Neural cell (in vitro differentiated cells): ENCODE results near the gene PSMD8. TPM values are rescaled to one million over a fixed set of nuclear protein-coding genes. Genes with fewer than 3 reads are reported as not detected.

ENCODE experiments used
- H2AFZ ChIP-seq: fragments of 200-600, 300-800 bp; sonication (generic), shearing (Covaris generic); 2 replicates; pipeline ENCODE4 v1.6.0; 2014; ENCODE audit warnings: low read depth, mild to moderate bottlenecking, antibody characterized with exemption, low read length, moderate library complexity
- H3F3A ChIP-seq: fragments of 200-600 bp; shearing (Covaris generic); 2 replicates; pipeline ENCODE4 v1.6.1; 2016; ENCODE audit warnings: mild to moderate bottlenecking, moderate library complexity, mixed read lengths, antibody characterized with exemption, low read length; ENCODE audit not compliant: insufficient read depth, poor library complexity, severe bottlenecking
- H3K27ac ChIP-seq: fragments of 200-600, 300-800 bp; sonication (generic), shearing (Covaris generic); 2 replicates; pipeline ENCODE4 v1.5.1; 2014; ENCODE audit warnings: mild to moderate bottlenecking, low read length, moderate library complexity
- H3K27me3 ChIP-seq: fragments of 300-800, 200-600 bp; sonication (generic), shearing (Covaris generic); 2 replicates; pipeline ENCODE4 v1.6.0; 2014; ENCODE audit warnings: mild to moderate bottlenecking, low read depth, low read length, moderate library complexity; ENCODE audit not compliant: insufficient read depth
- H3K36me3 ChIP-seq: fragments of 300-800, 200-600 bp; sonication (generic), shearing (Covaris generic); 2 replicates; pipeline ENCODE4 v1.5.1; 2014; ENCODE audit warnings: mild to moderate bottlenecking, antibody characterized with exemption, low read length, moderate library complexity; ENCODE audit not compliant: insufficient read depth
- H3K4me2 ChIP-seq: fragments of 300-800, 200-600 bp; sonication (generic), shearing (Covaris generic); 2 replicates; pipeline ENCODE4 v1.6.0; 2014; ENCODE audit warnings: mild to moderate bottlenecking, low read length
- H3K4me3 ChIP-seq: fragments of 300-800, 200-600 bp; sonication (generic), shearing (Covaris generic); 2 replicates; pipeline ENCODE4 v1.5.1; 2014; ENCODE audit warnings: mild to moderate bottlenecking, low read length, moderate library complexity
- H3K79me2 ChIP-seq: fragments of 200-600 bp; shearing (Covaris generic); replicated peaks from 2 replicates; pipeline ENCODE4 v1.6.0; 2014; ENCODE audit warnings: mild to moderate bottlenecking, low read length, moderate library complexity; ENCODE audit not compliant: insufficient read depth
- H3K9ac ChIP-seq: fragments of 300-800, 200-600 bp; sonication (generic), shearing (Covaris generic); 2 replicates; pipeline ENCODE4 v1.6.1; 2016; ENCODE audit warnings: mild to moderate bottlenecking, low read length, mixed read lengths
- H3K9me2 ChIP-seq: fragments of 200-600 bp; shearing (Covaris generic); 2 replicates; pipeline ENCODE4 v1.6.1; 2016; ENCODE audit warnings: mild to moderate bottlenecking, low read length, mixed read lengths; ENCODE audit not compliant: insufficient read depth
- H3K9me3 ChIP-seq: fragments of 200-600, 300-800 bp; sonication (generic), shearing (Covaris generic); 2 replicates; pipeline ENCODE4 v1.6.1; 2016; ENCODE audit warnings: mild to moderate bottlenecking, mixed run types, low read length, moderate library complexity, mixed read lengths
- H4K20me1 ChIP-seq: fragments of 200-600 bp; shearing (Covaris generic); 2 replicates; pipeline ENCODE4 v1.6.1; 2016; ENCODE audit warnings: mild to moderate bottlenecking, mixed run types; ENCODE audit not compliant: insufficient read depth
- EP300 ChIP-seq: fragments of 450-650 bp; conservative IDR thresholded peaks from 2 replicates; pipeline ENCODE4 v1.6.1; 2014; ENCODE audit warnings: antibody characterized with exemption, mild to moderate bottlenecking, moderate library complexity; ENCODE audit not compliant: poor library complexity, severe bottlenecking
- EZH2 ChIP-seq: fragments of 200-600, 300-800 bp; shearing (Covaris generic), sonication (generic); IDR thresholded peaks from 2 replicates; pipeline ENCODE4 v1.6.1; 2014; ENCODE audit warnings: antibody characterized with exemption, low read length, borderline replicate concordance, mild to moderate bottlenecking; ENCODE audit not compliant: insufficient read depth, poor library complexity, severe bottlenecking
- MXI1 ChIP-seq: fragments of 450-650 bp; conservative IDR thresholded peaks from 2 replicates; pipeline ENCODE4 v1.6.1; 2014; ENCODE audit warnings: antibody characterized with exemption, mild to moderate bottlenecking; ENCODE audit not compliant: poor library complexity, severe bottlenecking
- POLR2AphosphoS5 ChIP-seq: IDR thresholded peaks from 2 replicates; pipeline ENCODE4 v1.6.1; 2012
- RAD21 ChIP-seq: fragments of 450-650 bp; conservative IDR thresholded peaks from 2 replicates; pipeline ENCODE4 v1.6.1; 2014; ENCODE audit warnings: antibody characterized with exemption, mild to moderate bottlenecking, moderate library complexity
- SMC3 ChIP-seq: fragments of 450-650 bp; conservative IDR thresholded peaks from 2 replicates; pipeline ENCODE4 v1.6.1; 2014; ENCODE audit warnings: antibody characterized with exemption, mild to moderate bottlenecking, moderate library complexity; ENCODE audit not compliant: poor library complexity
- TAF1 ChIP-seq: IDR thresholded peaks from 2 replicates; pipeline ENCODE4 v1.6.1; 2012; ENCODE audit warnings: low read depth
- polyA minus RNA-seq: library from RNA; depleted of rRNA, polyadenylated mRNA; stranded (reverse); fragments of >200 nt; gene quantifications from 2 replicates; pipeline ENCODE4 v1.2.3, GENCODE V29; 2014
- polyA plus RNA-seq: library from polyadenylated mRNA; depleted of rRNA; stranded (reverse); fragments of >200 nt; gene quantifications from 2 replicates; pipeline ENCODE4 v1.2.3, GENCODE V29; 2014
- TF ChIP-seq, protein P1 (sequence below): IDR thresholded peaks from 2 replicates; pipeline ENCODE4 v1.6.1; 2012; ENCODE audit warnings: borderline replicate concordance
- TF ChIP-seq, protein P2 (sequence below): fragments of 450-650 bp; IDR thresholded peaks from 2 replicates; pipeline ENCODE4 v1.5.1; 2014; ENCODE audit warnings: antibody characterized with exemption, mild to moderate bottlenecking, moderate library complexity; ENCODE audit not compliant: poor library complexity, severe bottlenecking

Gene PSMD8
- 334 and 380 TPM in 2 replicates for polyA plus RNA-seq
- 154 and 160 TPM in 2 replicates for polyA minus RNA-seq

DNA sequence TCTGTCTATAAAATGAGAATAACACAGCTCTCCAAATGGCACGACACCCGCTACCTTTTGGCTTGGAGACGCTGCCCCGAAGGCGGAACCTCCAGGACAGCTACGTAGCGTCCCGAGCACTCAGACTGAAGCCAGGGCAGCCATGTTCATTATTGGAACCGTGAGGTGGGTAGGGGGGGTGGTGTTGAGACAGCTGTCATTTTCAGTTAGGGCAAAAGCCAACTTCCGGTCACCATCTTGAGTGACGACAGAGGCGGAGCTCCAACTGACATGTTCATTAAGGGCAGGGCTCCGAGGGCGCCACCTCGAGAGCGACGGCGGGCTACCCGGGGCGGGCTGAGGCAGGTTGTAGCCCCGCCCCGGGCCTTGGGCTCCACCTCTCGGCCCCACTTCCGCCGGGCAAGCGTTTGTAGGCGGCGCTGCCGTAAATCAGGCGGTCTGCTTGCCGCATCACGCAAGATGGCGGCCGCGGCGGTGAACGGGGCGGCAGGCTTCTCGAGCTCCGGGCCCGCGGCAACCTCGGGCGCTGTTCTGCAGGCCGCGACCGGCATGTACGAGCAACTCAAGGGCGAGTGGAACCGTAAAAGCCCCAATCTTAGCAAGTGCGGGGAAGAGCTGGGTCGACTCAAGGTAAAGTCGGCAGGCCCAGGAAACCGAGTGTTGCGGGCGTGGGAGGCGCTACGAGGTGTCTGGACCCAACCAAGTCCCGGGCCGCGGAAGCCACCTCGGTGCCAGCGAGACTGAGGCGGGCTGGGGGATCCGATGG, at the start of gene PSMD8:
Gene PSMD8 (plus strand): TSS at position 240 of the 766 bp plus-strand sequence. CDS start 31 bp downstream, at position 271.
- Histone ChIP-seq H2AFZ (peak within 1 kb of the TSS; percentile 90), H3K4me2 (peak within 1 kb of the TSS; percentile 98), H3K9me2 (no peaks in the 10 kb centered on the region), H3F3A (no peaks in the 10 kb centered on the region), H3K36me3 (no peaks in the 10 kb centered on the region), H3K79me2 (peaks cover 19% of the 10 kb centered on the region), H3K9me3 (no peaks in the 10 kb centered on the region), H3K4me3 (peak within 1 kb of the TSS; percentile 84), H3K27ac (peak within 1 kb of the TSS; percentile 91), H3K27me3 (no peaks in the 10 kb centered on the region), H4K20me1 (no peaks in the 10 kb centered on the region), H3K9ac (peak within 1 kb of the TSS; percentile 92)
- peak; percentile 97 for TF ChIP-seq POLR2AphosphoS5
- peak; percentile 97 for TF ChIP-seq EP300
- peak; percentile 51 for TF ChIP-seq SMC3
- TF ChIP-seq, protein P1, sequence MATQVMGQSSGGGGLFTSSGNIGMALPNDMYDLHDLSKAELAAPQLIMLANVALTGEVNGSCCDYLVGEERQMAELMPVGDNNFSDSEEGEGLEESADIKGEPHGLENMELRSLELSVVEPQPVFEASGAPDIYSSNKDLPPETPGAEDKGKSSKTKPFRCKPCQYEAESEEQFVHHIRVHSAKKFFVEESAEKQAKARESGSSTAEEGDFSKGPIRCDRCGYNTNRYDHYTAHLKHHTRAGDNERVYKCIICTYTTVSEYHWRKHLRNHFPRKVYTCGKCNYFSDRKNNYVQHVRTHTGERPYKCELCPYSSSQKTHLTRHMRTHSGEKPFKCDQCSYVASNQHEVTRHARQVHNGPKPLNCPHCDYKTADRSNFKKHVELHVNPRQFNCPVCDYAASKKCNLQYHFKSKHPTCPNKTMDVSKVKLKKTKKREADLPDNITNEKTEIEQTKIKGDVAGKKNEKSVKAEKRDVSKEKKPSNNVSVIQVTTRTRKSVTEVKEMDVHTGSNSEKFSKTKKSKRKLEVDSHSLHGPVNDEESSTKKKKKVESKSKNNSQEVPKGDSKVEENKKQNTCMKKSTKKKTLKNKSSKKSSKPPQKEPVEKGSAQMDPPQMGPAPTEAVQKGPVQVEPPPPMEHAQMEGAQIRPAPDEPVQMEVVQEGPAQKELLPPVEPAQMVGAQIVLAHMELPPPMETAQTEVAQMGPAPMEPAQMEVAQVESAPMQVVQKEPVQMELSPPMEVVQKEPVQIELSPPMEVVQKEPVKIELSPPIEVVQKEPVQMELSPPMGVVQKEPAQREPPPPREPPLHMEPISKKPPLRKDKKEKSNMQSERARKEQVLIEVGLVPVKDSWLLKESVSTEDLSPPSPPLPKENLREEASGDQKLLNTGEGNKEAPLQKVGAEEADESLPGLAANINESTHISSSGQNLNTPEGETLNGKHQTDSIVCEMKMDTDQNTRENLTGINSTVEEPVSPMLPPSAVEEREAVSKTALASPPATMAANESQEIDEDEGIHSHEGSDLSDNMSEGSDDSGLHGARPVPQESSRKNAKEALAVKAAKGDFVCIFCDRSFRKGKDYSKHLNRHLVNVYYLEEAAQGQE: peak; percentile 97
- TF ChIP-seq RAD21: peak; percentile 42
- TF ChIP-seq MXI1: peak; percentile 89
- TF ChIP-seq, protein P2, sequence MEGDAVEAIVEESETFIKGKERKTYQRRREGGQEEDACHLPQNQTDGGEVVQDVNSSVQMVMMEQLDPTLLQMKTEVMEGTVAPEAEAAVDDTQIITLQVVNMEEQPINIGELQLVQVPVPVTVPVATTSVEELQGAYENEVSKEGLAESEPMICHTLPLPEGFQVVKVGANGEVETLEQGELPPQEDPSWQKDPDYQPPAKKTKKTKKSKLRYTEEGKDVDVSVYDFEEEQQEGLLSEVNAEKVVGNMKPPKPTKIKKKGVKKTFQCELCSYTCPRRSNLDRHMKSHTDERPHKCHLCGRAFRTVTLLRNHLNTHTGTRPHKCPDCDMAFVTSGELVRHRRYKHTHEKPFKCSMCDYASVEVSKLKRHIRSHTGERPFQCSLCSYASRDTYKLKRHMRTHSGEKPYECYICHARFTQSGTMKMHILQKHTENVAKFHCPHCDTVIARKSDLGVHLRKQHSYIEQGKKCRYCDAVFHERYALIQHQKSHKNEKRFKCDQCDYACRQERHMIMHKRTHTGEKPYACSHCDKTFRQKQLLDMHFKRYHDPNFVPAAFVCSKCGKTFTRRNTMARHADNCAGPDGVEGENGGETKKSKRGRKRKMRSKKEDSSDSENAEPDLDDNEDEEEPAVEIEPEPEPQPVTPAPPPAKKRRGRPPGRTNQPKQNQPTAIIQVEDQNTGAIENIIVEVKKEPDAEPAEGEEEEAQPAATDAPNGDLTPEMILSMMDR: peak; percentile 74
- no peak for TF ChIP-seq EZH2
- TF ChIP-seq TAF1: peak; percentile 99

DNA sequence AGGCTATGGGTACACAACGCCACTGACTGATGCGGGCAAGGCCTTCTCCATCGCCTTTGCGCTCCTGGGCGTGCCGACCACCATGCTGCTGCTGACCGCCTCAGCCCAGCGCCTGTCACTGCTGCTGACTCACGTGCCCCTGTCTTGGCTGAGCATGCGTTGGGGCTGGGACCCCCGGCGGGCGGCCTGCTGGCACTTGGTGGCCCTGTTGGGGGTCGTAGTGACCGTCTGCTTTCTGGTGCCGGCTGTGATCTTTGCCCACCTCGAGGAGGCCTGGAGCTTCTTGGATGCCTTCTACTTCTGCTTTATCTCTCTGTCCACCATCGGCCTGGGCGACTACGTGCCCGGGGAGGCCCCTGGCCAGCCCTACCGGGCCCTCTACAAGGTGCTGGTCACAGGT, 47.8 kb upstream of the PSMD8 start:
- no peak for TF ChIP-seq EP300
- no peak for TF ChIP-seq MXI1
- no peak for TF ChIP-seq RAD21
- TF ChIP-seq, protein P1: no peak
- TF ChIP-seq, protein P2: no peak
- TF ChIP-seq EZH2: no peak
- no peak for TF ChIP-seq TAF1
- no peak for TF ChIP-seq SMC3
- TF ChIP-seq POLR2AphosphoS5: no peak
- H3K27me3 ChIP-seq: peaks cover 1% of the 10 kb centered on the region
- no peaks in the 10 kb centered on the region for H3K36me3 ChIP-seq
- no peak overlapping the region for H3K4me3 ChIP-seq
- no peak overlapping the region for H2AFZ ChIP-seq
- H3F3A ChIP-seq: no peaks in the 10 kb centered on the region
- no peaks in the 10 kb centered on the region for H3K79me2 ChIP-seq
- H4K20me1 ChIP-seq: no peaks in the 10 kb centered on the region
- no peaks in the 10 kb centered on the region for H3K9me2 ChIP-seq
- no peak overlapping the region for H3K4me2 ChIP-seq
- H3K9me3 ChIP-seq: no peaks in the 10 kb centered on the region
- H3K9ac ChIP-seq: no peak overlapping the region
- no peak overlapping the region for H3K27ac ChIP-seq
